Kasumi-1 (cell line): ENCODE measurements around the gene ANO8.
"Not testable (repeated sequence)": the region's sequence is repeated elsewhere in the genome, so short reads cannot be mapped to it uniquely, and the experiment has no call there.

ENCODE experiments used
- DNase-seq, 2 experiments: peaks; one replicate each; lab custom pipeline; 2025; lab: John Stamatoyannopoulos, UW

The ANO8 gene, protein sequence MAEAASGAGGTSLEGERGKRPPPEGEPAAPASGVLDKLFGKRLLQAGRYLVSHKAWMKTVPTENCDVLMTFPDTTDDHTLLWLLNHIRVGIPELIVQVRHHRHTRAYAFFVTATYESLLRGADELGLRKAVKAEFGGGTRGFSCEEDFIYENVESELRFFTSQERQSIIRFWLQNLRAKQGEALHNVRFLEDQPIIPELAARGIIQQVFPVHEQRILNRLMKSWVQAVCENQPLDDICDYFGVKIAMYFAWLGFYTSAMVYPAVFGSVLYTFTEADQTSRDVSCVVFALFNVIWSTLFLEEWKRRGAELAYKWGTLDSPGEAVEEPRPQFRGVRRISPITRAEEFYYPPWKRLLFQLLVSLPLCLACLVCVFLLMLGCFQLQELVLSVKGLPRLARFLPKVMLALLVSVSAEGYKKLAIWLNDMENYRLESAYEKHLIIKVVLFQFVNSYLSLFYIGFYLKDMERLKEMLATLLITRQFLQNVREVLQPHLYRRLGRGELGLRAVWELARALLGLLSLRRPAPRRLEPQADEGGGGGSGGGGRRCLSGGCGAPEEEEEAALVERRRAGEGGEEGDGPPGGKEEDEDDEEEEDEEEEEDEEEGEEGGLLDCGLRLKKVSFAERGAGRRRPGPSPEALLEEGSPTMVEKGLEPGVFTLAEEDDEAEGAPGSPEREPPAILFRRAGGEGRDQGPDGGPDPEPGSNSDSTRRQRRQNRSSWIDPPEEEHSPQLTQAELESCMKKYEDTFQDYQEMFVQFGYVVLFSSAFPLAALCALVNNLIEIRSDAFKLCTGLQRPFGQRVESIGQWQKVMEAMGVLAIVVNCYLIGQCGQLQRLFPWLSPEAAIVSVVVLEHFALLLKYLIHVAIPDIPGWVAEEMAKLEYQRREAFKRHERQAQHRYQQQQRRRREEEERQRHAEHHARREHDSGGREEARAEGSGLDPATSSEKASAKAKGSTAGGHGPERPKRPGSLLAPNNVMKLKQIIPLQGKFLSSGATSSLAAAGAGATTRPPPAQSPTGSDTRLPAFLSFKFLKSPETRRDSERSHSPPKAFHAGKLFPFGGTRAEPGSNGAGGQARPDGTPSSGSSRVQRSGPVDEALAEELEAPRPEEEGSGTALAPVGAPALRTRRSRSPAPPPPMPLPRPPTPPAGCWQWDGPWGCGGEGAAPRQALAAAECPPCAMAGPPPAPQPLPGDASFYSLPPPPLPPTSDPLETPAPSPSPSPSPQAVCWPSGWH

GRCh38 chr19:17334414-17335409 lies at the start of gene ANO8:
Gene ANO8, minus strand, starts transcription at chr19:17334855. Its CDS starts 185 bp downstream, at chr19:17334670.
- DNase-seq = peak; percentile 95 to 98

DNA sequence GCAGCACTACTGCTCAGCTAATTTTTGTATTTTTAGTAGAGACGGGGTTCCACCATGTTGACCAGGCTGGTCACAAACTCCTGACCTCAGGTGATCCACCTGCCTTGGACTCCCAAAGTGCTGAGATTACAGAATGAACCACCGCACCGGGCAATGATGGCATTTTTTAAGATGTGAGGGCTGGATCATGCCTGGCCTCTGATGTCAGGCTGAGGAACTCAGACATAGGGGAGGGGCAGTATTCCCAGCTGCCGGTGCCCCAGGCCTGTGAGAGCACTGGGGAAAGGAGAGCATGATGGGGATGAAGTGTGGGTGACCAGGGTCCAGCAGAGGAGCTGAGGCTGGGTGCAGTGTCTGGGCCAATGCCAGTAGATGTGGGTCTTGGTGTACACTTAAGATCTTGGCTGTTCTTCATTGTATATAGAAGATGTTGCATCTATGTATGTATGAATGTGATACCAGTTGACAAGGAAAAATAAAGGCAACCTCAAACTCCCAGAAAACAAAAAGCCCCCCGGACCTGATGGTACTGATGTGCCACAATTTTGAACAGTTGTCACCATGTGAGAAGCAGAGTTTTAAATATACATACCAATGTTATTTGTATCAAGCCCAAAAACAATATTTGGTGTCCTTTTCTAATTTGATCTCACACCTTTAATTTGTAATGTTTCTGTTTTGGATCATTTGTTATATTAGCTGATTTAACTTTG lies 45.9 kb upstream of the ANO8 start:
- no peak for DNase-seq

GRCh38 chr19:17379221-17379631 lies 44.6 kb upstream of the ANO8 start:
- no peak for DNase-seq

DNA sequence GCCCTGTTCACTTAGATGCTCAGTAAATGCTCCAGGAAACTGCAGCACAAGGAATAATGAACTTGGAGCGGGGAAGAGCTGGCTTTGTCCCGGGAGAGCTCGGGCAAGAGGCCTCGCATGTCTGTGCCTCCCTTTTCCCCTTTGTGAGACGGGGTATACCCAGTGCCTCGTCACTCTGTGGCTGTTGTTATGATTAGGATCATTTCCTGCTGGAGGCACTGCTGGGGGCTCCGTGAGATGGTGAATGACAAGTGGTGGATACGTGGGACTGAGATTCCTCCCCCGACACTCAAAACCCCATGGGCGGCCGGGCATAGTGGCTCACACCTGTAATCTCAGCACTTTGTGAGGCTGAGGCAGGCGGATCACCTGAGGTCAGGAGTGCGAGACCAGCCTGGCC lies 43.6 kb upstream of the ANO8 start:
- no peak for DNase-seq

DNA sequence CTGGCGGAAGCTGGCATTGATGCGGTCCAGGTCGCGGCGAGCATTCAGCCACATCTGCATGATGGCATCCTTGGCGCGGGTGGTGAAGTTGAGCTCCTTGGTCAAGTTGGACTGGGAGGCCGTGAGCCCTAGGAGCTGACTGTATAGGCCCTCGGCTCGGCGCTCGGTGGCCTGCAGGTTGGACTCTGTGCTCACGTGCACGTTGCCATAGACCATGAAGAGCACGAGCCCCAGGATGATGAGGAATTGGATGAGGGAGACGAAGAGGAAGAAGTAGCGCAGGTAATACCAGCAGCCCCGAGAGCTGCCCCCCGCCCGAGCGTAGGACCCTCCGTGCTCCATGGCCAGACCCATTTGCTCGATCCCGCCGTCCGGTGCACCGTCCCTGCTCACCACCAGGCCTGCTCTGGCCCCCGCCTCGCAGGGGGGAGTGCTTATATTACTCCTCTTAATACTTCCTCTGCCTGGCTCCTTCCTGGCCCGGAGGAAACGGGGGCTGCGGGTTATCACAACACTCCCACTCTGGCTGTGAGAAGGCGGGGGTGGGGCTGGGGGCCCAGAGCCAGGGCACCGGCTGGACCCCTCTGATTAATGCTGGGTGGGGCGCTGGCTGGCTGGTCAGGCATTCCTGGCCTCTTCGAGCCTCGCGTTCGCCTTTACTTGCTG lies 42.4 kb upstream of the ANO8 start, which contains the start of gene PLVAP:
PLVAP (minus strand) TSS at position 408 of the 666 bp plus-strand sequence; CDS start at position 354, 54 bp downstream.
- peak; percentile 24 to 26 for DNase-seq

- peak; percentile 83 to 87 for DNase-seq
These were observed 35.5 kb upstream of the ANO8 start for GRCh38 chr19:17370026-17370587.

DNA sequence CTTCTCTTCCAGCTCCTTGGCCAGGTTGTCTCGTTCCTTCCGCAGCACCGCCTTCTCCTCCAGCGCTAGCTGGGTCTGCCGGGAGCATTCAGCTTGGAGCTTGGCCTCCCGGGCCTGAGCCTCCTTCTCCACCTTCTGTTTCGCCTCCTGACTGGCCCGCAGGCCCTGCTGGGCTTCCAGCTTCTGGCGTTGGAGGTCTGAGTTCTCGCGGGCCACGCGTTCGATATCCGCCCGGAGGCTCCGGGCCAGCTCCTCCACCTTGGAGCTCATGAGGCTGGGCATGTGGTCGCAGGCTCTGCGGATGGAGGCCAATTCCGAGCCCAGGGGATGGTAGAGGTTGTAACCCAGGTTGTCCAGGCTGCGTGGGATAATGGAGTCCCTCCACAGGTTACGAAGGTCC lies 30.7 kb upstream of the ANO8 start:
- DNase-seq = no peak

GRCh38 chr19:17363852-17364605 lies 29.4 kb upstream of the ANO8 start:
- not testable (repeated sequence) for DNase-seq

GRCh38 chr19:17359905-17360800 lies 25.5 kb upstream of the ANO8 start:
- no peak for DNase-seq

- DNase-seq = no peak
These were observed 23.7 kb upstream of the ANO8 start for GRCh38 chr19:17358395-17358794.

DNA sequence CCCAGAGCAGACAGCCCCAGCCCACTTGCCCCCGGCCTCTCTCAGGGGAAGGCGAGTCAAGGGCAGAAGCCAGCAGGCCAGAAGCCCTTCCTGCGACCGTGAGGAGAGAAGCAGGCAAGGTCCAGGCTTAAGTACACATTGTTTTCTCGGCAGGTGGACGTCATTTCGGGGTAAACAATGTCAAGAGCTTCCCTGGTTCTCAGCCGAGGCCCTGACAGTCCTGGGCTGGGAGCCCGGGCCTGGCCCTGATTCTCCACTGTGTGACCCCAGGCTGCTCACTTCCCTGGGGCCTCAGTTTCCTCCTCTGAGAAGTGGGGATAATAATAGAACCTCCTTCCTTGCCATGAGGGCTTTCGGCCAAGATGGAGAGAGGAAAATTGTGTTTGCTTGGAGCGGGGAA lies 23.1 kb upstream of the ANO8 start:
- DNase-seq = no peak

GRCh38 chr19:17357078-17357666 lies 22.5 kb upstream of the ANO8 start:
- no peak for DNase-seq

GRCh38 chr19:17353386-17353785 lies 18.7 kb upstream of the ANO8 start:
- DNase-seq = no peak

- DNase-seq = no peak
These were observed 18.1 kb upstream of the ANO8 start for GRCh38 chr19:17352608-17353280.

DNA sequence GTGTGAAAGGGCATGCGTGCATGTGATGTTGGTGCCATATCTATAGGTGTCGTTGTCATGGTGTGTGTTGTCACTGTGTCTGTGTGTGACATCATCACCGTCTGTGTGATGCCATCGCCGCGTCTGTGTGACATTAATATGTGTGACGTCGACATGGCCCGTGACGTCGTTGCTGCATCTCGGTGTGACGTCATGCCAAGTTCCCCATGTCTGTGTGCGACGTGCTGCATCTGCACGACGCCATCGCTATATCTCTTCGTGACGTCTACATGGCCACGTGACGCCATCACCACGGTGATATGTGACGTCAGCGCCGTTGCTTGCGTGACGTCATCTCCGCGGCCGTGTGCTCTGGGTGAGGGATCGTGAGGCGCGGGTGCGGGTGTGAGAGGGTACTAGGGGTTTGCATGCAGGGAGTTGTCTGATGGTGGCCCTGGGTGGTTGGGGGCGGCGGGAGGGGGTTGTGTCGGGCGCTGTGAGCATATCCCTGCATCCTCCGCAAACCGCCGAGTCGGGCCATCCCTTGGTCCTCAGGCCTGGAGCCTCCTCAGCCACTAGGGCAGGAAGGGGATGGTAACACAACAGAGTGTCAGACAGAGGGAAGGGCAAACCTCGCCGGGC lies 17.3 kb upstream of the ANO8 start:
- DNase-seq = no peak

DNA sequence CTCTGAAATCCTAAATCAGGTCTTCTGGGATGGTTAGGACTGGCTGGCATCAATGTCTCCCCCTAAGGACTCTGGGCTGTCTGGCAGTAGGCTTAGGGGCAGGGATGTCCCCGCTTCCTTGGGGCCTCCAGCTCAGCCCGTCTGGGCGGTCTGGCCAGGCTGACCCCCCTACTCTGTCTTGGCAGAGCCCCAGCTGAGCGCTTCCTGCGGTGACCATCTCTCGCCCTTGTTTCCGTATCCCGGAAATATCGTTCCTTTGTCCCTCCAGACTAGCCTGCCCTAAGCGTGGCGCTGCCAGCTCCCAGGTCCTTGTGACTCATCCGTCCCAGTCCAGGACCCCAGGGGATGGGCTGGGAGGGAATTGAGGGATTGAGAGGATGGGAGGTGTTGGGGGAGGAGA lies 14.0 kb upstream of the ANO8 start:
- DNase-seq = no peak
